Activated CD4-positive, alpha-beta T cell treated with anti-CD3 and anti-CD28 coated beads, Interleukin-2, amount 10 ng/mL, durations not matched to agents 24 days and 14 days (primary cell): ENCODE data around the gene NFATC3. TPM values are rescaled to one million over a fixed set of nuclear protein-coding genes. Genes with fewer than 3 reads are reported as not detected.

ENCODE experiments used
- DNase-seq: peaks from one replicate; pipeline ENCODE4 v3.0.0; 2022
- H3K27ac Mint-ChIP-seq: one replicate; pipeline ENCODE4 v1.8.0; 2022; ENCODE audit warnings: mild to moderate bottlenecking, mixed read lengths
- H3K27me3 Mint-ChIP-seq: one replicate; pipeline ENCODE4 v1.8.0; 2022; ENCODE audit warnings: mixed read lengths
- H3K36me3 Mint-ChIP-seq: one replicate; pipeline ENCODE4 v1.8.0; 2022; ENCODE audit warnings: low read depth, mild to moderate bottlenecking, mixed read lengths
- H3K4me1 Mint-ChIP-seq: one replicate; pipeline ENCODE4 v1.8.0; 2021; ENCODE audit warnings: mixed read lengths
- H3K4me3 Mint-ChIP-seq: one replicate; pipeline ENCODE4 v1.8.0; 2022; ENCODE audit warnings: mild to moderate bottlenecking, moderate library complexity, mixed read lengths
- H3K9me3 Mint-ChIP-seq: one replicate; pipeline ENCODE4 v1.8.0; 2021; ENCODE audit warnings: mixed read lengths
- intact Hi-C: fragments of 100-400 bp; cut with micrococcal nuclease; formaldehyde crosslinking; loops from one replicate; pipeline ENCODE4 v1.15.1; 2023
- total RNA-seq: library from RNA; stranded (reverse); gene quantifications from 2 replicates; pipeline ENCODE4 v1.2.3, GENCODE V29; 2022

Gene NFATC3
- total RNA-seq, 1 donor from 2014 or later = 146 TPM

DNA sequence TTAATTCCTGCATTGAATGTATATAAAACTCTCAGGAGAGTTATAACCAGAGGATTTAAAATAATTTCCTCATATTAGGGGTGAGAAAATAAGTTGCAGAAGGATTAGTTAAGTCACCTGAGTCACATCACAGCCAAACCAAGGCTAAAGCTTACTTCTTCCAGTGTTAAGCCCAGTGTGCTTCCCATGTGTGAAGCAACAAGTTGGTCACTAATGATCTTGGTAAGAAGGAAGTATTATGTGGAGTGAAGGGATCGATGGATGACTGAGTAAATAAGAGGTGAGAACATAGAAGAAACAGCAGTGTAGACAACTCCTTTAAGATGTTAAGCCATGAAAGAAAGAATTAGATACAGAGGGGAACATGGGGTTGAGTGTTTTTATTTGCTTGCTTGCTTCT lies 130.1 kb downstream of the NFATC3 start:
- Mint-ChIP-seq H3K27me3 (no peaks in the 10 kb centered on the region), H3K4me3 (no peak overlapping the region), H3K9me3 (no peaks in the 10 kb centered on the region), H3K4me1 (peaks cover 38% of the 10 kb centered on the region), H3K27ac (peak overlapping the region; percentile 46), H3K36me3 (peaks cover 28% of the 10 kb centered on the region)
- DNase-seq = no peak
- intact Hi-C loops = no loop called here

DNA sequence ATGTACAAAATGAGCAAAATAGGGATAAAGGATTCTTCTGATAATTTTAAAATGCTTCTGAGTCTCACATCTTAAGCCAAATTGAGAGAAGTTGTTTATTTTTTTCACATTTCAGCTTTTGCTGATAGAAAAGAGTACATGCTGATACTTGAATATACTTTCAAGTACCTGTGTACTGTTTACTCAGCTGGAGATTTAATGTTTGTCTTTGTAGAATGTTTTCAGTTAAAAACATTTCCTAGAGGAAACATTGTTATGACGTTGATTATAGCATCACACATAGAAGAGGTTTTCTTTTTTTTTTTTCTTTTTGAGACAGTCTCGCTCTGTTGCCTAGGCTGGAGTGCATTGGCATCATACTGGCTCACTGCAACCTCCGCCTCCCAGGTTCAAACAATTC lies 131.1 kb downstream of the NFATC3 start:
- peaks cover 26% of the 10 kb centered on the region for H3K36me3 Mint-ChIP-seq
- no peaks in the 10 kb centered on the region for H3K9me3 Mint-ChIP-seq
- intact Hi-C loops = no loop called here
- H3K27me3 Mint-ChIP-seq = no peaks in the 10 kb centered on the region
- DNase-seq = no peak
- H3K4me1 Mint-ChIP-seq = peaks cover 32% of the 10 kb centered on the region
- no peak overlapping the region for H3K4me3 Mint-ChIP-seq
- H3K27ac Mint-ChIP-seq = peak overlapping the region; percentile 66

DNA sequence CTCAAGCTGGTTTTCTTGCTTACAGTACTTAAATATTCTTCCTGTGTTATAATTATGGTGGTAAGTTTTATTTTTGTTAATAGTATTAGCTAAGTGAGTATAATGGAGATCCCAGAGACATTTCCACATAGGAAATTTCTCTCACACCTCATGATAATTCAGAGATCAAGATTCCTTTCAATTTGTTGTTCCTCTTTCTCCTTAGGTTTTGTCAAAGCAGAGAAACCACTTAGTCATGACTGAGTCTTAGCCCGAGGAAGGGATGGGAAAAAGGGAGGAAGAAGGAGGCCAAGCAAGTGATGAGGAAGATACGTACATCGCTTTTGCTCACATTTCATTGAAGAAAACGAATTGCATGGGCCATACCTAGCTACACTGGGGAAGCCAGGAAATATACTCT lies 132.3 kb downstream of the NFATC3 start:
- H3K36me3 Mint-ChIP-seq = peaks cover 29% of the 10 kb centered on the region

DNA sequence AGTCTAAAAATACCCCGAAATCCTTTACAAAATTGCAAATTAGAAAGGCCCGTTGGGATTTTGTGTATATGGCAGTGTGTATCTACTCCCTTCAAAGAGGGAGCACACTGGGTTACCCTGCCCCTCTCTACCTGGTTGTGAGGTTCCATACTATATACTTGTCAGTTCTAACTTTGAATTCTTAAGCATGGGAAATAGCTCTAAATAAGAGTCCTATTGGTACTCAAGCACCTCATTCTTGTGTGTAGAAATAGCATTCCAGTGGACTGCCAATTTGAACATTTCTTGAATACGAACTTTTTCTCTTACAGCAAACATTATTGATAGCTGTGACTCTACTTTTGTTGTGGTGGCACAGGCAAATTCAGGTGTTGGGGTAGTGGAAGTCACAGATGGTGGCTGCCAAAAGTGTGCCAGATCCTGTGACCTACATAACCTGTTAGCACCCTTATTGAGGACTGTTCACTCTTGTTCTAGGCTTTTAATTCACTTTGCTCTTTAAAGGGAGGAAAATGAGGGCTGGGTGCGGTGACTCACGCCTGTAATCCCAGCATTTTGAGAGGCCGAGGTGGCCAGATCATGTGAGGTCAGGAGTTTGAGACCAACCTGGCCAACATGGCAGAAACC lies 134.7 kb downstream of the NFATC3 start:
- H3K36me3 Mint-ChIP-seq = peaks cover 31% of the 10 kb centered on the region
- no peaks in the 10 kb centered on the region for H3K27me3 Mint-ChIP-seq
- H3K27ac Mint-ChIP-seq = no peak overlapping the region
- no peak overlapping the region for H3K4me3 Mint-ChIP-seq
- no peak for DNase-seq
- no peaks in the 10 kb centered on the region for H3K9me3 Mint-ChIP-seq
- H3K4me1 Mint-ChIP-seq = peaks cover 18% of the 10 kb centered on the region
- intact Hi-C loops = no loop called here

More for the DNA sequence above, 132.3 kb downstream of the NFATC3 start:
- Mint-ChIP-seq H3K27me3 (no peaks in the 10 kb centered on the region), H3K9me3 (no peaks in the 10 kb centered on the region), H3K4me3 (no peak overlapping the region), H3K4me1 (peaks cover 22% of the 10 kb centered on the region), H3K27ac (peak overlapping the region; percentile 22)
- intact Hi-C loops = no loop called here
- DNase-seq = no peak

DNA sequence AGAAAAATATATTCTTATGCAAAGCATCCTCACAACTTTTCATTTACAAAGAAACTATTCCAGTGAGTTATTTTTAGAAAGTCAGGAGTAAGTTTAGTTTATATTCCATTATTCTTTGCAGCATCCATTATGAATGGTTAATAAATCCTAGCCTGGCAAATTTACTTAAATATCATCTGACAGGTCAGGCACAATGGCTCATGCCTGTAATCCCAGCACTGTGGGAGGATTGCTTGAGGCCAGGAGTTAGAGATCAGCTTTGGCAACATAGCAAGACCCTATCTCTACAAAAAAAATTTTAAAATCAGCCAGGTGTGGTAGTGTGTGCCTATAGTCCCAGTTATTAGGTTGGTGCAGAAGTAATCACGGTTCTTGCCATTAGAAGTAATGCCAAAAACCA lies 137.9 kb downstream of the NFATC3 start:
- H3K36me3 Mint-ChIP-seq = peaks cover 31% of the 10 kb centered on the region
- intact Hi-C loops = no loop called here

DNA sequence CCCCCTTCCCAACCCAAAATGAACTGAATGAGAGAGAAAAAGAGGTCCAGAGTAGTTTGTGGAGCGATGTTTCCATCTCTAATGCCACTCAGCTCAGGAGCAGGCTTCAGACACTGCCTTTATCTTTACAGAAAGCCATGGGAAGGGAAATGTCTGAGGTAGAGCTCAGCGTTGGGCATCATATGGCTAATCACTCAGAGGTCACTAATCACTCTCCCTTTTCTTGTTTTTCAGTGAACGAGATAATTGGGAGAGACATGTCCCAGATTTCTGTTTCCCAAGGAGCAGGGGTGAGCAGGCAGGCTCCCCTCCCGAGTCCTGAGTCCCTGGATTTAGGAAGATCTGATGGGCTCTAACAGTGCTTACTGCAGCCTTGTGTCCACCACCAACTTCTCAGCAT lies 140.9 kb downstream of the NFATC3 start:
- intact Hi-C loops = loop anchor here (5.0 kb wide), 3 partner anchors 79 to 229 kb away; partner anchors contain the start of gene DPEP2
- H3K4me1 Mint-ChIP-seq = peaks cover 34% of the 10 kb centered on the region
- DNase-seq = no peak
- no peaks in the 10 kb centered on the region for H3K27me3 Mint-ChIP-seq
- H3K36me3 Mint-ChIP-seq = peaks cover 35% of the 10 kb centered on the region
- H3K9me3 Mint-ChIP-seq = no peaks in the 10 kb centered on the region
- peak overlapping the region; percentile 53 for H3K27ac Mint-ChIP-seq
- no peak overlapping the region for H3K4me3 Mint-ChIP-seq

More for the DNA sequence above, 137.9 kb downstream of the NFATC3 start:
- H3K9me3 Mint-ChIP-seq = no peaks in the 10 kb centered on the region
- DNase-seq = no peak
- H3K27me3 Mint-ChIP-seq = no peaks in the 10 kb centered on the region
- H3K27ac Mint-ChIP-seq = no peak overlapping the region
- H3K4me3 Mint-ChIP-seq = no peak overlapping the region
- H3K4me1 Mint-ChIP-seq = peaks cover 25% of the 10 kb centered on the region

DNA sequence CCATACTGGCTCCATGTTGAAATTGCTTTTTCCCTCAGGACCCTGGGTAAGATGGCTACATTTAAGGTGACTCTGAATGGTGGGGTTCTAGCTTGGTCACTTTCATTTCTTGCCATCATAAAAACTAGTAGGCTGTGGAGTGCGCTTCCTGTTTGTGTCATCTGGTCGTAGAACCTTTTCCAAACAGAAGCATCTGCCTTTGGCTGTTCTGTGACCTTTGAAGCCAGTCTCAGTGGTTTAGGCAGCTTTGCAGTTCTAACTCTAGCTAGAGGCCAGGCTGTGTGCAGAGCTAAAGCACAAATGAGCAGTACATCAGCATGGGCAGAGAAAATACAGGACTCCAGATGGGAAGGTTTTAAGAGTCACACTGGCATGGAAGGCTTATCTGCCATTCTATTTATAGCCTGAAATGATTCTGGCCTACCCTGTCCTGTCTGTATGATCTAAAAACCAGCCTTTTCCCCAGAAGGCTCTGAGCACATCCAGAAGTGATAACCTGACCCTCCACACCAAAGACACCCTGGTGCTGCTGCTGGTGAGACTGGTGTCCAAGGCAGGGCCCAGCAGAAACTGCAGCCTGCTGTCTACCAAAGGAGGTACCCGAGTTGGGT lies 142.1 kb downstream of the NFATC3 start:
- intact Hi-C loops = loop anchor here (5.0 kb wide), 3 partner anchors 80 to 230 kb away; partner anchors contain the start of gene DPEP2
- DNase-seq = peak; percentile 80
- Mint-ChIP-seq H3K36me3 (peaks cover 30% of the 10 kb centered on the region), H3K9me3 (no peaks in the 10 kb centered on the region), H3K4me1 (peaks cover 33% of the 10 kb centered on the region), H3K27me3 (no peaks in the 10 kb centered on the region), H3K27ac (peak overlapping the region; percentile 81), H3K4me3 (peak overlapping the region; percentile 61)

DNA sequence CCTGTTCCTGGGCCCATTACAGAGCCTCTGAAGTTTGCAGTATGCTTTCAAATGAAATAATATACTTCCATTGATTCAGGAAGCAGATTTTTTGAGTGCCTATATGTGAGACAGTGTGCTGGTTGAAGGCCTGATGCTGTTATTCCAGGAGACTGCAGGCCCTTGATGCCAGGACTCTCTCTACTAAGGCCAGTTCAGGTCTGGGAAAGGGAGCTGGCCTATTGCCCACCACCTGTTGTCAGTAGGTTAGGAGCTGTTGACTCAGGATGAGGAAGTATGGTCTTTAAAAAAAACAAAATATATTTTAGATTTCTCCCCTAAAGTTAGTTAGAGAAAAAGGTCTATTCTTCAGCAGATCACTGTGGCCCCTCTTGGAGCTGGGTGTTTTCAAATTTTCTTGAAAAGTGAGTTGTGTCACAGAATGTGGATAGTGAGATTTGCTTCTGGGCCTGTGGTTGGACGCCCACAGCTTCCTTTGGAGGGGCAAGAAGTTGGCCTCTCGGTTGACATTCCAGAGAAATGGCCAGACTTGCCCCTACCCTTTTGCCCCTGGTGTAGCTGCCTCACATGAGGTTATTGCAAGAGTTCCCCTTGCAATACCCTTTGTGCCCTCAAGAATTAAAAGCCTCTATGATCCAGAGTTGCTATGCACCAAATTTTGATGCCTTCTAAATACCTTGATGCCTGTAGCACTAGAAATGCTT lies 142.8 kb downstream of the NFATC3 start:
- peaks cover 37% of the 10 kb centered on the region for H3K4me1 Mint-ChIP-seq
- H3K27ac Mint-ChIP-seq = peak overlapping the region; percentile 81
- peak overlapping the region; percentile 61 for H3K4me3 Mint-ChIP-seq
- DNase-seq = no peak
- no peaks in the 10 kb centered on the region for H3K27me3 Mint-ChIP-seq
- peaks cover 27% of the 10 kb centered on the region for H3K36me3 Mint-ChIP-seq
- H3K9me3 Mint-ChIP-seq = no peaks in the 10 kb centered on the region
- intact Hi-C loops = loop anchor here (2.0 to 5.0 kb wide), 4 partner anchors 17 to 231 kb away; partner anchors contain the start of gene DPEP2

DNA sequence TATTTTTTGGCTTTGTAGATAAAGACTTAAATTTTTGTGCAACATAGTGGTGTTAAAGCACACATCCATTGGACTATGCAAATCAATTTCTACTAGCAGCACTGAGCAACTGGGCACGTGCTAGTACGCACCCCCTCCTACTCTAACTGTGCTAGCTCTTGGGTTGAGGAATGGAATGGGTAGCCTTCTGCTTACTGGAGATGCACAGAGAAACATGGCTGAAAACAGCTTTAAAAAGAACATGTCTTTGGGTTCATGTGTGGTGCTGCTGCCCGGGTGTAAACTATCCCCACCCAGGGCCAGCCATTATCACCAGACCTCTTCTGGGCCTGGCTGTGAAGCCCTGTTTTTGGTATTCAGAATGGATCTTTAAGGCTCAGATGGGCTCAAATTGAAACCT lies 143.5 kb downstream of the NFATC3 start:
- Mint-ChIP-seq H3K4me1 (peaks cover 41% of the 10 kb centered on the region), H3K4me3 (no peak overlapping the region), H3K9me3 (no peaks in the 10 kb centered on the region), H3K27ac (peak overlapping the region; percentile 60), H3K27me3 (no peaks in the 10 kb centered on the region), H3K36me3 (peaks cover 27% of the 10 kb centered on the region)
- no peak for DNase-seq
- intact Hi-C loops = loop anchor here (2.0 to 5.0 kb wide), 4 partner anchors 18 to 231 kb away; partner anchors contain the start of gene DPEP2

DNA sequence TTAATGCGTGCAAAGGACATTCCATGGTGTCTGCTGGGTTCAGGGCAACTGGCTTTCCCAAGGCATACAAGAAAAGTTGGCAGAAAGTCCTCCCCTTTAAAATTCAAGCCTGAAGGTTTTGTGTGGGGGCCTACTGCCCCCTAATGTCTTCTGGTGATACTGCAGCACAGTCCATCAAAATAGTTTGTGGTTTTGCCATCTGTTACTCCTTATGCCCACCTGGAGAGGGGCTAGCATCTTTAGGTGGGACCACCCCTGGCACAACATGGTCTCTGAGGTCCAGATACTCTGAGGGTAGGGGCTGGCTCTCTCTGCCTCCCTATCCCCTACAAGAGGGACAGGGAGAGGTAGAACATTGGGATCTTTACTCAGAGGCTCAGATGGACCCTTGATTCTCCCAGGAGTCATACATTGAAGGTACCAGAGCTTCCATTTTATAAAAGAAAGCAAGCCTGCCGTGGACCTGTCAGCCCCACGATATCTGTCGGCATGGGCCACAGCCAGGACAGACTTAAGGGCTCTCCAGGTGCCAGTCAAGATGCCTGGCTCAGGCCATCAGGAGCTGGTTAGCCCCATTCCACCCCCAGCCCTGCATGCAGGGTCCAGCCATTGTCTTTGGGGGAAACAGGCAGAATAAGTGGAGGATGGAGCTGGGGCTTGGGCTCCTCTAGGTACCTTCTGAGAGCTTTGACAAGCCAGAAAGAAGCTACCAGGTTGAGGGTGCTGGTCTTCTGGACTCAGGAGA lies 144.4 kb downstream of the NFATC3 start:
- peak; percentile 84 for DNase-seq
- H3K4me3 Mint-ChIP-seq = peak overlapping the region; percentile 37

DNA sequence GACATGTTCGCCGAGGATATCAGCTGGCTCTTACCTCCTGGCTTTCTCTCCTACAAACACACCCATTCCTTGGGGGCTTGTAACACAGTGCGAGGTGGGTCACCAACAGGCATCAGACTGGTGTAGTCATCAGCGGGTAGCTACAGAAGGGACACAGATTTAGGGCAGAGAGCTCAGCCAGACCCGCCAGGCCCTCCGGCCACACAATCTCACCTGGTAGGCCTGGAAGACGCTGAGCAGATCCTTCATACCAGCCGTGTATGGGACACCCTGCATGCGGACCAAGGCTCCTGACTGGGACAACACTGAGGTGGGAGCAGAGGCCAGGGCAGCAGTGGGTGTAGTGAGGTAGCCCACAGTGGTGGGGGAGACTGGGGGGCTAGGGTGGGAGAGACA lies 145.0 kb downstream of the NFATC3 start:
- H3K27me3 Mint-ChIP-seq = no peaks in the 10 kb centered on the region
- no peak for DNase-seq
- H3K9me3 Mint-ChIP-seq = no peaks in the 10 kb centered on the region
- no peak overlapping the region for H3K27ac Mint-ChIP-seq
- no peak overlapping the region for H3K4me3 Mint-ChIP-seq
- H3K36me3 Mint-ChIP-seq = peaks cover 26% of the 10 kb centered on the region
- peaks cover 45% of the 10 kb centered on the region for H3K4me1 Mint-ChIP-seq
- intact Hi-C loops = no loop called here

More for the DNA sequence above, 144.4 kb downstream of the NFATC3 start:
- Mint-ChIP-seq H3K27ac (peak overlapping the region; percentile 34), H3K27me3 (no peaks in the 10 kb centered on the region), H3K4me1 (peaks cover 43% of the 10 kb centered on the region), H3K36me3 (peaks cover 27% of the 10 kb centered on the region), H3K9me3 (no peaks in the 10 kb centered on the region)
- intact Hi-C loops = loop anchor here (2.0 to 5.0 kb wide), 4 partner anchors 19 to 232 kb away; partner anchors contain the start of gene DPEP2

DNA sequence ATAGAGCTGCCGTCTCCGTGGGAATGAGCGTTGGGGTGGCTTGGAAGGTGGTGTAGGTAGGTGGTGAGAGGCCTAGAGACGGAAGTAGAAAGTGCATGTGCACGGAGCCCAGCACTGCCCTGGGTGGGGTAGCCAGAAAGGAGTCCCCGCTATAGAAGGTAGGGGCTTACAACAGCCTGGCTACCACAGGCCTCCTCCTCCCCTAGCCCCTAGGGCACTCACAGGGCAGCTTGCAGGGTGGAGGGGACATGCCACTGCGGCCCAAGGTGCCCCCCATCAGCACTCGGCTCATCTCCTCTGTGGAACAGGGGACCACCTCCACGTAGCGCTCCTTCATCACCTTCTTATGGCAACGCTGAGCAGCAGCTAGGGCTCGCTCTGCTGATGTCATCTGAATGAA lies 145.8 kb downstream of the NFATC3 start:
- H3K27ac Mint-ChIP-seq = peak overlapping the region; percentile 70
- intact Hi-C loops = no loop called here
- no peaks in the 10 kb centered on the region for H3K27me3 Mint-ChIP-seq

DNA sequence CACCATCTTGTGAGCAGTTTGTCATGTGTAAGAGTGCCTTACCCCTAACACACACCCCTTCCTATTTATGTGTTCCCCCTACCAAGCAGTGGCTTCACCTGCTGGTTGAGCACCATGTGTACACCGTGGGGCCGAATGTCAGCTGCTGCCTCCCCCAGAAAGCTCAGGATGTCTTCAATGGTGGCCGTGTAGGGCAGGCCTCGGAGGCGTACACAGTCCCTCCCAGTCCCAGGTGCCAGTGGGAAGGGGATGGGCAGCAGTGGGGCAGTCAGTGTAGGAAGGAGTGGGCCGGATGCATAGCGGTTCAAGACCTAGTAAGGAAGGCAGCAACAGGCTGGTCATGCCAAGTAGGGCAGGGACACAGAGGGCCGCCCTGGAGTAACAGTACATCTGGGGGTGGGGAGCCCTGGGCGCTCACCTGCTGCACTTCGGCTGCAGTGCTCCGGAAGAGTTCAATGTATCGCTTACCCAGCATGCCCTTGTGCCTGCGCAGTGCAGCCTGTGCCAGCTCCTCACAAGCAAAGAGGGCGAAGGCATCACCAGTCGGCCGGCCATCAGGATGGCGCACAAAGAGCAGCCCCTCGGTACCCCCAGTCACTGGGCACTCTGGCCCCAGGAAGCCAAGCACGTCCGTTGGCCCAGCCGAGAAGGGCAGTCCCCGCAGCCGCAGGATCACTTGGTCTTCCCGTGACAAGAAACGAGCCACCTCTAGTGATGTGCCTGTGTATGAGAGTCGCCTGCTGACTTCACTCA lies 146.4 kb downstream of the NFATC3 start:
- peaks cover 23% of the 10 kb centered on the region for H3K36me3 Mint-ChIP-seq
- no peak overlapping the region for H3K4me3 Mint-ChIP-seq
- intact Hi-C loops = no loop called here
- DNase-seq = peak; percentile 58
- peaks cover 2% of the 10 kb centered on the region for H3K27me3 Mint-ChIP-seq
- peaks cover 42% of the 10 kb centered on the region for H3K4me1 Mint-ChIP-seq
- no peaks in the 10 kb centered on the region for H3K9me3 Mint-ChIP-seq
- peak overlapping the region; percentile 12 for H3K27ac Mint-ChIP-seq

More for the DNA sequence above, 145.8 kb downstream of the NFATC3 start:
- Mint-ChIP-seq H3K4me1 (peaks cover 41% of the 10 kb centered on the region), H3K4me3 (no peak overlapping the region), H3K9me3 (no peaks in the 10 kb centered on the region), H3K36me3 (peaks cover 23% of the 10 kb centered on the region)
- no peak for DNase-seq
